HG02973 (cell line): ENCODE results near the gene WNT3A.

Experiments
- ATAC-seq: cut with Tn5 transposase; IDR thresholded peaks from one replicate; pipeline ENCODE4 v1.9.1; 2021; ENCODE audit warnings: moderate library complexity; ENCODE audit not compliant: unreplicated experiment

WNT3A gene

GRCh38 chr1:228066891-228067654 is 60.3 kb downstream of the WNT3A start:
- no peak for ATAC-seq

GRCh38 chr1:228068359-228068758 is 61.6 kb downstream of the WNT3A start:
- no peak for ATAC-seq

GRCh38 chr1:228070173-228070572 is 63.4 kb downstream of the WNT3A start:
- no peak for ATAC-seq

- no peak for ATAC-seq
Observed at GRCh38 chr1:228070851-228071250, 64.1 kb downstream of the WNT3A start.

GRCh38 chr1:228071839-228072657 is 65.2 kb downstream of the WNT3A start:
- ATAC-seq, result no peak

- ATAC-seq, result no peak
Observed at GRCh38 chr1:228072658-228073043, 65.9 kb downstream of the WNT3A start.

GRCh38 chr1:228073061-228073856 is 66.5 kb downstream of the WNT3A start:
- no peak for ATAC-seq

GRCh38 chr1:228073857-228074545 is 67.2 kb downstream of the WNT3A start:
- no peak for ATAC-seq

- ATAC-seq, result no peak
Observed at GRCh38 chr1:228074954-228075730, 68.3 kb downstream of the WNT3A start.

- ATAC-seq, result no peak
Observed at GRCh38 chr1:228075801-228076271, 69.0 kb downstream of the WNT3A start.

- ATAC-seq, result no peak
Observed at GRCh38 chr1:228076796-228077430, 70.1 kb downstream of the WNT3A start.

GRCh38 chr1:228077565-228078330 is 71.0 kb downstream of the WNT3A start:
- ATAC-seq, result no peak

- ATAC-seq, result no peak
Observed at GRCh38 chr1:228079013-228079412, 72.2 kb downstream of the WNT3A start.

- no peak for ATAC-seq
Observed at GRCh38 chr1:228079601-228080263, 72.9 kb downstream of the WNT3A start.

GRCh38 chr1:228081144-228081543 is 74.3 kb downstream of the WNT3A start:
- ATAC-seq, result no peak

GRCh38 chr1:228081578-228082213 is 74.9 kb downstream of the WNT3A start:
- ATAC-seq, result peak; percentile 16

- ATAC-seq, result peak; percentile 64
Observed at GRCh38 chr1:228082214-228082917, 75.6 kb downstream of the WNT3A start, which contains the start of gene ARF1. ARF1 (plus strand) TSS chr1:228082708; CDS start chr1:228097115, 14,407 bp downstream.
